Measurements from ENCODE around the gene C1orf56. TPM values are rescaled to one million over a fixed set of nuclear protein-coding genes. Genes with fewer than 3 reads are reported as not detected.

C1orf56 gene
- total and polyA plus RNA-seq, 2 of the 13 experiments (the other 11 are each of a cell fraction or from before 2014, with no cell fraction given): 1.5 to 3.2 TPM

DNA sequence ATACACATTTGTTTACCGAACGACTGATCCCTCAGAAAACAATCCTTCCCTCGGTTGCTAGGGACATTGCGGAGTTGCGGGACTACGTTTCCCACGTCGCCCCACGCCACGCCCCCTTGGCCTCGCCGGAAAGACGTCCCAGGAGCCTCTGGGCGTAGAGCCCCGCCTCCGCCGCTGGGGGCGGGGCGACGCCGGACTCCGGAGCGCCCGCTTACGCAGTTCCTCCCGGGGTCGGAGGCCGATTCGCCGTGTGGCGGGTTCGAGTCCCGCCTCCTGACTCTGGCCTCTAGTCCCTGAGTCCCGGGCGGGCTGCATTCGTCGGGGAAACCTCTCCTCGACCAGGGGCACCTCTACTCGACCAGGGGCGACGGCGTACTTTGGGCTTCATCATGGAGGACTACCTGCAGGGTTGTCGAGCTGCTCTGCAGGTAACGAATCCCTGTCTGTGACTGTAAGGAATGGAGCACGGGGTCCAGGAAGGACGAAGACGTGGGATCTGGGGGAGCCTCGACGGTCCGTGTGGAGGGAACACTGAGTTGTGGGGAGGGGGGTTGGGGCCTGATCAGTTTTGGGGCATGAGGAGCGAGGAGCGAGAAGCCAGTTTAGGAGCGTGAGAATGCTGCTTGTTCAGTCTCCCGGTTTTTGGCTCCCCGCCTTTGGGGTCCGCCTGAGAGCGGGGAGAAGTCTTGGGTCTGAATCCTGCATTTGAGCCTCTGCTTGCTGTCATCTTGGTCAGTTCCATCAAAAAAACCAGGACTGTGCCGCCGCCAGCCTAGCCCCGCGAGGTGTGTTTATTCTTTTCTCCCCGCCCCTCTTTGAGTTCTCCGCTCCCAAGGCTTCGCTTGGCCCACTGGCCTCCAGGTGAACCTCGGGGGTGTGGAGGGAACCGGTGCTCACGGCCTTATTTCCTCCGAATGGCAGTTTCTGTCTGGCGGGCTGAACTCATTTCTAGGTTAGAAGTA, 39.0 kb upstream of the C1orf56 start, which contains the start of gene PRUNE1 (continued):
- TF ChIP-seq ZBTB46 (CRISPR knock-in tag; IDR thresholded peaks at IDR 0.05; ENCODE audit: borderline replicate concordance) (no peak), ZFP36 (IDR thresholded peaks at IDR 0.05; ENCODE audit: borderline replicate concordance, low read depth, low read length, partially characterized antibody) (no peak), ISL2 (CRISPR knock-in tag; IDR thresholded peaks at IDR 0.05) (no peak; the same call in 1 of the 2 replicates), ATF1 (CRISPR knock-in tag; IDR thresholded peaks at IDR 0.05) (peak; percentile 78), ZNF33B (CRISPR knock-in tag; IDR thresholded peaks at IDR 0.05) (no peak), REL (CRISPR knock-in tag; conservative IDR thresholded peaks at IDR 0.05) (no peak), ZNF343 (CRISPR knock-in tag; IDR thresholded peaks at IDR 0.05) (no peak), GPN1 (CRISPR knock-in tag; IDR thresholded peaks at IDR 0.05; ENCODE audit: borderline replicate concordance) (no peak), SAP130 (CRISPR knock-in tag; IDR thresholded peaks at IDR 0.05; ENCODE audit: low read depth) (peak; percentile 76), KDM5A (IDR thresholded peaks at IDR 0.05; ENCODE audit: borderline replicate concordance, low read length) (no peak; the same call in 1 of the 2 replicates), CHD2 (IDR thresholded peaks at IDR 0.05; ENCODE audit: low read depth, low read length) (no peak)
- TF ChIP-seq, protein P1, sequence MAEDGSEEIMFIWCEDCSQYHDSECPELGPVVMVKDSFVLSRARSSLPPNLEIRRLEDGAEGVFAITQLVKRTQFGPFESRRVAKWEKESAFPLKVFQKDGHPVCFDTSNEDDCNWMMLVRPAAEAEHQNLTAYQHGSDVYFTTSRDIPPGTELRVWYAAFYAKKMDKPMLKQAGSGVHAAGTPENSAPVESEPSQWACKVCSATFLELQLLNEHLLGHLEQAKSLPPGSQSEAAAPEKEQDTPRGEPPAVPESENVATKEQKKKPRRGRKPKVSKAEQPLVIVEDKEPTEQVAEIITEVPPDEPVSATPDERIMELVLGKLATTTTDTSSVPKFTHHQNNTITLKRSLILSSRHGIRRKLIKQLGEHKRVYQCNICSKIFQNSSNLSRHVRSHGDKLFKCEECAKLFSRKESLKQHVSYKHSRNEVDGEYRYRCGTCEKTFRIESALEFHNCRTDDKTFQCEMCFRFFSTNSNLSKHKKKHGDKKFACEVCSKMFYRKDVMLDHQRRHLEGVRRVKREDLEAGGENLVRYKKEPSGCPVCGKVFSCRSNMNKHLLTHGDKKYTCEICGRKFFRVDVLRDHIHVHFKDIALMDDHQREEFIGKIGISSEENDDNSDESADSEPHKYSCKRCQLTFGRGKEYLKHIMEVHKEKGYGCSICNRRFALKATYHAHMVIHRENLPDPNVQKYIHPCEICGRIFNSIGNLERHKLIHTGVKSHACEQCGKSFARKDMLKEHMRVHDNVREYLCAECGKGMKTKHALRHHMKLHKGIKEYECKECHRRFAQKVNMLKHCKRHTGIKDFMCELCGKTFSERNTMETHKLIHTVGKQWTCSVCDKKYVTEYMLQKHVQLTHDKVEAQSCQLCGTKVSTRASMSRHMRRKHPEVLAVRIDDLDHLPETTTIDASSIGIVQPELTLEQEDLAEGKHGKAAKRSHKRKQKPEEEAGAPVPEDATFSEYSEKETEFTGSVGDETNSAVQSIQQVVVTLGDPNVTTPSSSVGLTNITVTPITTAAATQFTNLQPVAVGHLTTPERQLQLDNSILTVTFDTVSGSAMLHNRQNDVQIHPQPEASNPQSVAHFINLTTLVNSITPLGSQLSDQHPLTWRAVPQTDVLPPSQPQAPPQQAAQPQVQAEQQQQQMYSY (CRISPR knock-in tag; IDR thresholded peaks at IDR 0.05): peak; percentile 55; the same call in 1 of the 2 replicates
- TF ChIP-seq, protein P2, sequence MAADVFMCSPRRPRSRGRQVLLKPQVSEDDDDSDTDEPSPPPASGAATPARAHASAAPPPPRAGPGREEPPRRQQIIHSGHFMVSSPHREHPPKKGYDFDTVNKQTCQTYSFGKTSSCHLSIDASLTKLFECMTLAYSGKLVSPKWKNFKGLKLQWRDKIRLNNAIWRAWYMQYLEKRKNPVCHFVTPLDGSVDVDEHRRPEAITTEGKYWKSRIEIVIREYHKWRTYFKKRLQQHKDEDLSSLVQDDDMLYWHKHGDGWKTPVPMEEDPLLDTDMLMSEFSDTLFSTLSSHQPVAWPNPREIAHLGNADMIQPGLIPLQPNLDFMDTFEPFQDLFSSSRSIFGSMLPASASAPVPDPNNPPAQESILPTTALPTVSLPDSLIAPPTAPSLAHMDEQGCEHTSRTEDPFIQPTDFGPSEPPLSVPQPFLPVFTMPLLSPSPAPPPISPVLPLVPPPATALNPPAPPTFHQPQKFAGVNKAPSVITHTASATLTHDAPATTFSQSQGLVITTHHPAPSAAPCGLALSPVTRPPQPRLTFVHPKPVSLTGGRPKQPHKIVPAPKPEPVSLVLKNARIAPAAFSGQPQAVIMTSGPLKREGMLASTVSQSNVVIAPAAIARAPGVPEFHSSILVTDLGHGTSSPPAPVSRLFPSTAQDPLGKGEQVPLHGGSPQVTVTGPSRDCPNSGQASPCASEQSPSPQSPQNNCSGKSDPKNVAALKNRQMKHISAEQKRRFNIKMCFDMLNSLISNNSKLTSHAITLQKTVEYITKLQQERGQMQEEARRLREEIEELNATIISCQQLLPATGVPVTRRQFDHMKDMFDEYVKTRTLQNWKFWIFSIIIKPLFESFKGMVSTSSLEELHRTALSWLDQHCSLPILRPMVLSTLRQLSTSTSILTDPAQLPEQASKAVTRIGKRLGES (CRISPR knock-in tag; IDR thresholded peaks at IDR 0.05; ENCODE audit: borderline replicate concordance): peak; percentile 42; the same call in 1 of the 2 replicates
- TF ChIP-seq, protein P3, sequence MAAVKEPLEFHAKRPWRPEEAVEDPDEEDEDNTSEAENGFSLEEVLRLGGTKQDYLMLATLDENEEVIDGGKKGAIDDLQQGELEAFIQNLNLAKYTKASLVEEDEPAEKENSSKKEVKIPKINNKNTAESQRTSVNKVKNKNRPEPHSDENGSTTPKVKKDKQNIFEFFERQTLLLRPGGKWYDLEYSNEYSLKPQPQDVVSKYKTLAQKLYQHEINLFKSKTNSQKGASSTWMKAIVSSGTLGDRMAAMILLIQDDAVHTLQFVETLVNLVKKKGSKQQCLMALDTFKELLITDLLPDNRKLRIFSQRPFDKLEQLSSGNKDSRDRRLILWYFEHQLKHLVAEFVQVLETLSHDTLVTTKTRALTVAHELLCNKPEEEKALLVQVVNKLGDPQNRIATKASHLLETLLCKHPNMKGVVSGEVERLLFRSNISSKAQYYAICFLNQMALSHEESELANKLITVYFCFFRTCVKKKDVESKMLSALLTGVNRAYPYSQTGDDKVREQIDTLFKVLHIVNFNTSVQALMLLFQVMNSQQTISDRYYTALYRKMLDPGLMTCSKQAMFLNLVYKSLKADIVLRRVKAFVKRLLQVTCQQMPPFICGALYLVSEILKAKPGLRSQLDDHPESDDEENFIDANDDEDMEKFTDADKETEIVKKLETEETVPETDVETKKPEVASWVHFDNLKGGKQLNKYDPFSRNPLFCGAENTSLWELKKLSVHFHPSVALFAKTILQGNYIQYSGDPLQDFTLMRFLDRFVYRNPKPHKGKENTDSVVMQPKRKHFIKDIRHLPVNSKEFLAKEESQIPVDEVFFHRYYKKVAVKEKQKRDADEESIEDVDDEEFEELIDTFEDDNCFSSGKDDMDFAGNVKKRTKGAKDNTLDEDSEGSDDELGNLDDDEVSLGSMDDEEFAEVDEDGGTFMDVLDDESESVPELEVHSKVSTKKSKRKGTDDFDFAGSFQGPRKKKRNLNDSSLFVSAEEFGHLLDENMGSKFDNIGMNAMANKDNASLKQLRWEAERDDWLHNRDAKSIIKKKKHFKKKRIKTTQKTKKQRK (IDR thresholded peaks at IDR 0.05; ENCODE audit: low read length): no peak
